HEK293T (cell line): ENCODE results near the gene ZC3H4.
"Not testable (repeated sequence)": the region's sequence is repeated elsewhere in the genome, so short reads cannot be mapped to it uniquely, and the experiment has no call there.

ENCODE experiments used
- CTCF ChIA-PET: fragments of 350-600 bp; formaldehyde crosslinking; extraction: SDS; loops from one replicate; lab custom pipeline; 2021; ENCODE audit warnings: antibody characterized with exemption, inconsistent platforms; lab: Yijun Ruan, JAX
- POLR2A ChIA-PET: fragments of 350-600 bp; formaldehyde crosslinking; extraction: SDS; loops from one replicate; lab custom pipeline; 2020; ENCODE audit warnings: antibody characterized with exemption, inconsistent platforms; lab: Yijun Ruan, JAX
- DNase-seq: peaks from one replicate; pipeline ENCODE4 v3.0.0; 2012; ENCODE audit warnings: mixed read lengths; ENCODE audit errors: extremely low spot score
- ARNT ChIP-seq: fragments of 450-650 bp; IDR thresholded peaks from 2 replicates; pipeline ENCODE4 v1.6.1; 2017; ENCODE audit warnings: mild to moderate bottlenecking
- BHLHE40 ChIP-seq: fragments of 450-650 bp; IDR thresholded peaks from 2 replicates; pipeline ENCODE4 v1.6.1; 2016; ENCODE audit warnings: mild to moderate bottlenecking, moderate library complexity, borderline replicate concordance
- CTBP1 ChIP-seq: fragments of 450-650 bp; IDR thresholded peaks from 2 replicates; pipeline ENCODE4 v1.6.1; 2016; ENCODE audit warnings: borderline replicate concordance
- ELF4 ChIP-seq: fragments of 450-650 bp; IDR thresholded peaks from 2 replicates; pipeline ENCODE4 v1.6.1; 2017; ENCODE audit warnings: antibody characterized with exemption
- FOXA1 ChIP-seq: fragments of 450-650 bp; IDR thresholded peaks from 2 replicates; pipeline ENCODE4 v1.6.1; 2016; ENCODE audit warnings: mild to moderate bottlenecking
- FOXK2 ChIP-seq: fragments of 450-650 bp; IDR thresholded peaks from 2 replicates; pipeline ENCODE4 v1.6.1; 2016; ENCODE audit warnings: mild to moderate bottlenecking
- FOXM1 ChIP-seq: fragments of 450-650 bp; IDR thresholded peaks from 2 replicates; pipeline ENCODE4 v1.6.1; 2017; ENCODE audit warnings: mild to moderate bottlenecking, borderline replicate concordance
- HDGF ChIP-seq: fragments of 450-650 bp; IDR thresholded peaks from 2 replicates; pipeline ENCODE4 v1.6.1; 2017; ENCODE audit warnings: antibody characterized with exemption, borderline replicate concordance
- L3MBTL2 ChIP-seq: fragments of 450-650 bp; conservative IDR thresholded peaks from 2 replicates; pipeline ENCODE4 v1.6.1; 2016; ENCODE audit warnings: mild to moderate bottlenecking
- LEF1 ChIP-seq: fragments of 450-650 bp; IDR thresholded peaks from 2 replicates; pipeline ENCODE4 v1.6.1; 2017; ENCODE audit warnings: mild to moderate bottlenecking, borderline replicate concordance
- NFRKB ChIP-seq: fragments of 450-650 bp; IDR thresholded peaks from 2 replicates; pipeline ENCODE4 v1.6.1; 2016; ENCODE audit warnings: mild to moderate bottlenecking, moderate library complexity
- PKNOX1 ChIP-seq: fragments of 450-650 bp; IDR thresholded peaks from 2 replicates; pipeline ENCODE4 v1.6.1; 2016
- SP1 ChIP-seq: fragments of 450-650 bp; IDR thresholded peaks from 2 replicates; pipeline ENCODE4 v1.6.1; 2017
- SUZ12 ChIP-seq: fragments of 450-650 bp; IDR thresholded peaks from 2 replicates; pipeline ENCODE4 v1.6.1; 2016; ENCODE audit warnings: mild to moderate bottlenecking
- TARDBP ChIP-seq: fragments of 450-650 bp; IDR thresholded peaks from 2 replicates; pipeline ENCODE4 v1.6.1; 2016
- ZNF384 ChIP-seq: fragments of 450-650 bp; IDR thresholded peaks from 2 replicates; pipeline ENCODE4 v1.6.1; 2016

Gene ZC3H4

GRCh38 chr19:47066376-47067214 is 47.0 kb downstream of the ZC3H4 start:
- TF ChIP-seq ELF4, result no peak
- TF ChIP-seq SUZ12, result no peak
- TF ChIP-seq SP1, result no peak
- no peak for TF ChIP-seq FOXK2
- no peak for DNase-seq
- ChIA-PET CTCF (no interaction called here), POLR2A (no interaction called here)

GRCh38 chr19:47065242-47065641 is 48.3 kb downstream of the ZC3H4 start:
- ChIA-PET CTCF (no interaction called here), POLR2A (no interaction called here)
- DNase-seq, result no peak
- no peak for TF ChIP-seq LEF1
- TF ChIP-seq PKNOX1, result no peak
- no peak for TF ChIP-seq NFRKB
- TF ChIP-seq CTBP1, result no peak
- TF ChIP-seq FOXM1, result no peak
- TF ChIP-seq FOXA1, result no peak
- TF ChIP-seq TARDBP, result no peak
- no peak for TF ChIP-seq BHLHE40
- no peak for TF ChIP-seq ARNT
- TF ChIP-seq HDGF, result no peak
- TF ChIP-seq FOXK2, result no peak
- no peak for TF ChIP-seq ELF4
- no peak for TF ChIP-seq ZNF384
- no peak for TF ChIP-seq SP1
- TF ChIP-seq L3MBTL2, result no peak
- no peak for TF ChIP-seq SUZ12

GRCh38 chr19:47063874-47064273 is 49.7 kb downstream of the ZC3H4 start:
- CTCF ChIA-PET, result interaction anchor here (1.2 kb wide), 1 partner anchor 10 kb away, joined by 3 read pairs; no protein-coding TSS in a partner anchor
- POLR2A ChIA-PET, result interaction anchor here (1.3 kb wide), 1 partner anchor 49 kb away, joined by 5 read pairs; the partner anchor contains the start of gene ZC3H4
- TF ChIP-seq ELF4 (no peak), CTBP1 (no peak)
- no peak for DNase-seq

GRCh38 chr19:47058621-47059022 is 55.0 kb downstream of the ZC3H4 start:
- CTCF ChIA-PET, result interaction anchor here (1.5 kb wide), 1 partner anchor 21 kb away, joined by 3 read pairs; no protein-coding TSS in a partner anchor
- POLR2A ChIA-PET, result interaction anchor here (1.4 to 3.7 kb wide), 2 partner anchors 11 to 55 kb away, joined by 6 to 13 read pairs; partner anchors contain the start of gene ZC3H4
- TF ChIP-seq LEF1 (no peak), FOXK2 (no peak), HDGF (no peak)
- no peak for DNase-seq

GRCh38 chr19:47057328-47057727 is 56.2 kb downstream of the ZC3H4 start:
- TF ChIP-seq ZNF384, result no peak
- no peak for TF ChIP-seq CTBP1
- TF ChIP-seq TARDBP, result no peak
- no peak for TF ChIP-seq ELF4
- ChIA-PET POLR2A (interaction anchor here (2.5 to 3.7 kb wide), 2 partner anchors 10 to 56 kb away, joined by 9 to 13 read pairs; partner anchors contain the start of gene ZC3H4), CTCF (no interaction called here)
- DNase-seq, result no peak

- ChIA-PET POLR2A (interaction anchor here (2.5 to 3.7 kb wide), 2 partner anchors 9 to 57 kb away, joined by 9 to 13 read pairs; partner anchors contain the start of gene ZC3H4), CTCF (no interaction called here)
- no peak for DNase-seq
- no peak for TF ChIP-seq PKNOX1
- no peak for TF ChIP-seq L3MBTL2
- TF ChIP-seq TARDBP, result no peak
- no peak for TF ChIP-seq ARNT
- TF ChIP-seq LEF1, result no peak
These were observed 57.2 kb downstream of the ZC3H4 start for GRCh38 chr19:47056411-47056810.

- POLR2A ChIA-PET, CTCF ChIA-PET, DNase-seq: not testable (repeated sequence)
These were observed 63.0 kb downstream of the ZC3H4 start for GRCh38 chr19:47050562-47050961.

- no peak for DNase-seq
- ChIA-PET CTCF (no interaction called here), POLR2A (interaction anchor here (0.6 to 1.0 kb wide), 2 partner anchors 64 to 177 kb away, joined by 3 read pairs; partner anchors contain the start of gene ZC3H4)
- no peak for TF ChIP-seq FOXK2
- TF ChIP-seq ARNT, result no peak
- TF ChIP-seq ELF4, result no peak
- no peak for TF ChIP-seq BHLHE40
- no peak for TF ChIP-seq ZNF384
- TF ChIP-seq L3MBTL2, result no peak
- TF ChIP-seq SUZ12, result no peak
- no peak for TF ChIP-seq SP1
- no peak for TF ChIP-seq PKNOX1
- no peak for TF ChIP-seq FOXA1
- TF ChIP-seq TARDBP, result no peak
These were observed 64.3 kb downstream of the ZC3H4 start for GRCh38 chr19:47049307-47049700.
